Breast epithelium (tissue), 3 donors: Measurements from ENCODE around the gene RHNO1.

Experiments
- POLR2A ChIP-seq: fragments of 450-650 bp; IDR thresholded peaks from one replicate; pipeline ENCODE4 v1.6.1; 2016; ENCODE audit warnings: antibody characterized with exemption, mild to moderate bottlenecking, moderate library complexity
- TF ChIP-seq, protein P1 (sequence below), 3 donors: fragments of 450-650 bp; IDR thresholded peaks; one replicate each; pipeline ENCODE4 v1.5.1; 2016 to 2017; ENCODE audit warnings: antibody characterized with exemption in 3 of 3, mild to moderate bottlenecking in 3 of 3, moderate library complexity in 3 of 3

- TF ChIP-seq, protein P1, sequence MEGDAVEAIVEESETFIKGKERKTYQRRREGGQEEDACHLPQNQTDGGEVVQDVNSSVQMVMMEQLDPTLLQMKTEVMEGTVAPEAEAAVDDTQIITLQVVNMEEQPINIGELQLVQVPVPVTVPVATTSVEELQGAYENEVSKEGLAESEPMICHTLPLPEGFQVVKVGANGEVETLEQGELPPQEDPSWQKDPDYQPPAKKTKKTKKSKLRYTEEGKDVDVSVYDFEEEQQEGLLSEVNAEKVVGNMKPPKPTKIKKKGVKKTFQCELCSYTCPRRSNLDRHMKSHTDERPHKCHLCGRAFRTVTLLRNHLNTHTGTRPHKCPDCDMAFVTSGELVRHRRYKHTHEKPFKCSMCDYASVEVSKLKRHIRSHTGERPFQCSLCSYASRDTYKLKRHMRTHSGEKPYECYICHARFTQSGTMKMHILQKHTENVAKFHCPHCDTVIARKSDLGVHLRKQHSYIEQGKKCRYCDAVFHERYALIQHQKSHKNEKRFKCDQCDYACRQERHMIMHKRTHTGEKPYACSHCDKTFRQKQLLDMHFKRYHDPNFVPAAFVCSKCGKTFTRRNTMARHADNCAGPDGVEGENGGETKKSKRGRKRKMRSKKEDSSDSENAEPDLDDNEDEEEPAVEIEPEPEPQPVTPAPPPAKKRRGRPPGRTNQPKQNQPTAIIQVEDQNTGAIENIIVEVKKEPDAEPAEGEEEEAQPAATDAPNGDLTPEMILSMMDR (IDR thresholded peaks at IDR 0.05): no peak
- no peak for TF ChIP-seq POLR2A
Observed at GRCh38 chr12:2930865-2931264, 53.8 kb downstream of the RHNO1 start.
